Hepatocyte (in vitro differentiated cells): ENCODE results near the gene UBA6. TPM values are rescaled to one million over a fixed set of nuclear protein-coding genes. Genes with fewer than 3 reads are reported as not detected.

Experiments used
- DNase-seq: peaks from one replicate; pipeline ENCODE4 v3.0.0-alpha.2; 2016; ENCODE audit warnings: low spot score
- H2AFZ ChIP-seq: fragments of 200-600 bp; sonication (generic); 2 replicates; pipeline ENCODE4 v1.6.0; 2016; ENCODE audit warnings: antibody characterized with exemption, mild to moderate bottlenecking
- H3K27ac ChIP-seq: fragments of 200-600 bp; sonication (generic); 2 replicates; pipeline ENCODE4 v1.5.1; 2016; ENCODE audit warnings: mild to moderate bottlenecking
- H3K27me3 ChIP-seq: fragments of 200-600 bp; sonication (generic); 2 replicates; pipeline ENCODE4 v1.6.1; 2016
- H3K36me3 ChIP-seq: fragments of 200-600 bp; sonication (generic); replicated peaks from 2 replicates; pipeline ENCODE4 v1.5.1; 2016; ENCODE audit warnings: low read depth; ENCODE audit not compliant: insufficient read depth
- H3K4me1 ChIP-seq: fragments of 200-600 bp; sonication (generic); 2 replicates; pipeline ENCODE4 v1.5.1; 2016; ENCODE audit warnings: mild to moderate bottlenecking, moderate library complexity; ENCODE audit not compliant: insufficient read depth
- H3K4me2 ChIP-seq: fragments of 200-600 bp; sonication (generic); 2 replicates; pipeline ENCODE4 v1.6.0; 2016
- H3K4me3 ChIP-seq: fragments of 200-600 bp; sonication (generic); 2 replicates; pipeline ENCODE4 v1.5.1; 2016; ENCODE audit warnings: mild to moderate bottlenecking
- H3K79me2 ChIP-seq: fragments of 200-600 bp; sonication (generic); 2 replicates; pipeline ENCODE4 v1.6.0; 2017; ENCODE audit warnings: mild to moderate bottlenecking
- H3K9me2 ChIP-seq: fragments of 200-600 bp; sonication (generic); replicated peaks from 2 replicates; pipeline ENCODE4 v1.6.0; 2017; ENCODE audit warnings: mild to moderate bottlenecking; ENCODE audit not compliant: insufficient read depth
- H3K9me3 ChIP-seq: fragments of 200-600 bp; sonication (generic); 2 replicates; pipeline ENCODE4 v1.5.1; 2016; ENCODE audit warnings: low read depth, mild to moderate bottlenecking
- H4K20me1 ChIP-seq: fragments of 200-600 bp; sonication (generic); 2 replicates; pipeline ENCODE4 v1.6.0; 2016; ENCODE audit warnings: mild to moderate bottlenecking; ENCODE audit not compliant: insufficient read depth, poor library complexity, severe bottlenecking
- CTCF ChIP-seq: fragments of 200-600 bp; sonication (generic); IDR thresholded peaks from 2 replicates; pipeline ENCODE4 v1.5.1; 2016; ENCODE audit warnings: antibody characterized with exemption, mild to moderate bottlenecking; ENCODE audit not compliant: poor library complexity
- EZH2 ChIP-seq: fragments of 200-600 bp; sonication (generic); IDR thresholded peaks from 2 replicates; pipeline ENCODE4 v1.6.1; 2016; ENCODE audit warnings: antibody characterized with exemption, mild to moderate bottlenecking, borderline replicate concordance
- EZH2phosphoT487 ChIP-seq: fragments of 200-600 bp; sonication (generic); IDR thresholded peaks from one replicate; pipeline ENCODE4 v1.6.1; 2018; ENCODE audit warnings: antibody characterized with exemption, mild to moderate bottlenecking, low read depth, moderate library complexity; ENCODE audit not compliant: unreplicated experiment, severe bottlenecking
- WGBS: methylation state at CpG from one replicate; pipeline ENCODE4 v1.1.6; 2016; ENCODE audit warnings: low lambda C conversion rate; ENCODE audit errors: missing lambda C conversion rate; 5-methylcytosine and 5-hydroxymethylcytosine counted together
- polyA plus RNA-seq: library from polyadenylated mRNA; unstranded; fragments of >200 nt; fragmentation: Nextera tagmentation; extraction: Ambion mirVana; gene quantifications from 2 replicates; pipeline ENCODE4 v1.2.1, GENCODE V29; 2016
- total RNA-seq: library from RNA; depleted of rRNA; stranded (reverse); fragments of >200 nt; gene quantifications from 2 replicates; pipeline ENCODE4 v1.2.3, GENCODE V29; 2014

The UBA6 gene
- total and polyA plus RNA-seq, 2 experiments from 2014 or later, result 15.8 to 123 TPM

GRCh38 chr4:67584496-67584895 lies 116.5 kb downstream of the UBA6 start:
- H3K9me2 ChIP-seq, result no peaks in the 10 kb centered on the region
- no peaks in the 10 kb centered on the region for H3K9me3 ChIP-seq
- no peaks in the 10 kb centered on the region for H3K27me3 ChIP-seq
- TF ChIP-seq CTCF (no peak), EZH2 (no peak), EZH2phosphoT487 (no peak)
- no peak overlapping the region for H3K27ac ChIP-seq
- H3K36me3 ChIP-seq, result no peaks in the 10 kb centered on the region
- H2AFZ ChIP-seq, result no peak overlapping the region
- H3K4me1 ChIP-seq, result no peaks in the 10 kb centered on the region
- DNase-seq, result no peak
- H3K4me2 ChIP-seq, result no peak overlapping the region
- H3K79me2 ChIP-seq, result no peaks in the 10 kb centered on the region
- H3K4me3 ChIP-seq, result no peak overlapping the region
- no peaks in the 10 kb centered on the region for H4K20me1 ChIP-seq

GRCh38 chr4:67581913-67582312 lies 119.0 kb downstream of the UBA6 start:
- no peaks in the 10 kb centered on the region for H3K9me2 ChIP-seq
- H3K4me3 ChIP-seq, result no peak overlapping the region
- no peaks in the 10 kb centered on the region for H3K79me2 ChIP-seq
- H3K27ac ChIP-seq, result no peak overlapping the region
- no peak for DNase-seq
- H3K4me1 ChIP-seq, result no peaks in the 10 kb centered on the region
- no peaks in the 10 kb centered on the region for H3K27me3 ChIP-seq
- no peaks in the 10 kb centered on the region for H3K9me3 ChIP-seq
- 47% methylated on average over 2 of the region's 2 CpGs for WGBS
- H2AFZ ChIP-seq, result no peak overlapping the region
- no peak for TF ChIP-seq CTCF
- no peak for TF ChIP-seq EZH2phosphoT487
- TF ChIP-seq EZH2, result no peak
- H3K4me2 ChIP-seq, result no peak overlapping the region
- no peaks in the 10 kb centered on the region for H3K36me3 ChIP-seq
- H4K20me1 ChIP-seq, result no peaks in the 10 kb centered on the region

- Histone ChIP-seq H3K9me3 (no peaks in the 10 kb centered on the region), H3K4me2 (no peak overlapping the region), H4K20me1 (no peaks in the 10 kb centered on the region), H3K4me3 (no peak overlapping the region), H3K79me2 (no peaks in the 10 kb centered on the region), H3K36me3 (no peaks in the 10 kb centered on the region), H3K27ac (no peak overlapping the region), H2AFZ (no peak overlapping the region), H3K9me2 (no peaks in the 10 kb centered on the region), H3K27me3 (no peaks in the 10 kb centered on the region), H3K4me1 (no peaks in the 10 kb centered on the region)
- WGBS, result 83% methylated on average over 8 of the region's 8 CpGs
- no peak for TF ChIP-seq EZH2phosphoT487
- no peak for TF ChIP-seq EZH2
- no peak for TF ChIP-seq CTCF
- no peak for DNase-seq
Observed at GRCh38 chr4:67581208-67581857, 119.6 kb downstream of the UBA6 start.
